HG03103 (cell line): ENCODE data around the gene NBEA.
"Not testable (repeated sequence)": the region's sequence is repeated elsewhere in the genome, so short reads cannot be mapped to it uniquely, and the experiment has no call there.

Experiments used
- ATAC-seq: cut with Tn5 transposase; IDR thresholded peaks from one replicate; pipeline ENCODE4 v1.9.1; 2021; ENCODE audit warnings: low read depth; ENCODE audit not compliant: unreplicated experiment

Gene NBEA

GRCh38 chr13:35603593-35604285 is 661.7 kb downstream of the NBEA start:
- ATAC-seq, result no peak

GRCh38 chr13:35614666-35615065 is 672.6 kb downstream of the NBEA start:
- no peak for ATAC-seq

GRCh38 chr13:35617420-35617819 is 675.4 kb downstream of the NBEA start:
- no peak for ATAC-seq

DNA sequence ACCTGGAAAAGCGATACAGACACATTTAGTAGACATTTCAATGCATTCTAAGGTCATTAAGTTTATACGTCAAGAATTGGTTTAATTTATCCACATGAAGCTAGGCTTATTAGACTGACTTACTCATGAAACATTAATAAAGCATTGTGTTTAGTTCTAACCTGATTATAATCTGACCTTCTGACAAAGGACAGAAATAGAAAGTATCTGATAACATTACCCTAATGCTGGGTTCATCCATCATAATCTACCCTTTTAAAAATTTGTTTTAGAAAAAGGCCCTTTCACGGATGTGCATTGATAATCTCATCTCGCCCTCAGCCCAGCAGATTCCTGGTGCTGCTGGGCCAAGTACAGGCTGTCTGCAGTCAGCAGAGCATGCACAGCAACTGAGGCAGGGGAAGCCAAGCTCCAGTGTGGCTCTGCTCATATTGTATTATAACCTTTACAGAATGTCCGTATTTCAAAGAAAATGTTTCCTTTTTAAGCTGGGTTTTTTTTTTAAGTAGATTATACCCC is 676.6 kb downstream of the NBEA start:
- ATAC-seq, result no peak

DNA sequence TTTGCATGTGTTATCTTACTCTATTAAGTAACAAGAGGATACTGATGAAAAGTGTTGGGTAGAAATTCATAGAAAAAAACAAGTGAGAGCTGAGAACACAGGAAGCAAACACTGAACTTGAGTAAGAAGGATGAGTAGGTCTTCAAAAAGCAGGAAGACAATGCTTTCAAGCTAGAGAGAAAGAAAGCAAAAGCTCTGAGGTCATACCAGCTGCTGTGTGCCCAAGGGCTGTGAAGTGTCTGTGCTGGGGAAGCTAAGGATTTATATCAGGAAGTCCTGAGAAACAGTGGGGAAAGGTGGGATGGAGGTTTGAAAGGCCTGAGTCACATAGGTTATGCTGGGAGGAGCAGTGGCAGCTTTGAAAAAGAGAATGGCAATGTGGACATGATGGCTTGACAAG is 679.9 kb downstream of the NBEA start:
- ATAC-seq, result no peak

- ATAC-seq, result no peak
These were observed 687.0 kb downstream of the NBEA start for GRCh38 chr13:35629026-35629425.

GRCh38 chr13:35630551-35631275 is 688.6 kb downstream of the NBEA start:
- ATAC-seq, result peak; percentile 93

DNA sequence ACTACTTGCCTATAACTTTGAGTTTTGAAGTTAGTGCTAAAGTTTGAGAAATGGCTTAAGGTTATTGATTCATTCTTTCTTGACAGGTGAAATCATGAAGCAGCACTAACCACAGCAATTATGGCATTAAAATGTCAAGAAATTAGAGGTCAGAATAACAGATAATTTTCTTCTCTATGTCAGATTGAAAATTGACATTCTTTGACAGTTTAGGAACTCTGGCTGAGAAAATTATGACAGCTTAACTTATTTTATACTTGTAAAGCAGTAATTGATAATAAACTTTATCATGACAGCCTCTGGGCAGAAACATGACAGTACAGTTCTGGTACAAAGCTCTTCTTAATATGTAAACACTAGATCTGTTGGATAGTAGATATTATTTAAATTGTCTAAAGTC is 689.6 kb downstream of the NBEA start:
- no peak for ATAC-seq

DNA sequence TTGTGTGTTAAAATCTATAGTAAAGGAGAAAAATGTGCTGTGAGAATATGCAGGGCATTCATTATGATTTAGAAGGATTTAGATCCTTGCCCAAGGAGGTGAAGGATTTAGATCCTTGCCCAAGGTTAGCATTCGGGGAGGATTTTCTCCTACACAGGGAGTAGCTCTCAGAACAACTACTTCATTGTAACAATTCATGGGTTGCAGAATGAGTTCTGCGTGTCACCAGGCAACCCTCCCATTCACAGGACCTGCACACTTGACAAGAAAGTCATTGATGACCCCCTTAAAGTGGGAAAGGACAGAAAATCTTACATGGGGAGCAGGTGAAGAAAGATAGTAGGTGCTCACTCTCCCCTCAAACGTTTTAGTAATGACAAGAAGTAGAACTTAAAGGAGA is 701.6 kb downstream of the NBEA start:
- ATAC-seq, result no peak

GRCh38 chr13:35646056-35646774 is 704.1 kb downstream of the NBEA start:
- no peak for ATAC-seq

DNA sequence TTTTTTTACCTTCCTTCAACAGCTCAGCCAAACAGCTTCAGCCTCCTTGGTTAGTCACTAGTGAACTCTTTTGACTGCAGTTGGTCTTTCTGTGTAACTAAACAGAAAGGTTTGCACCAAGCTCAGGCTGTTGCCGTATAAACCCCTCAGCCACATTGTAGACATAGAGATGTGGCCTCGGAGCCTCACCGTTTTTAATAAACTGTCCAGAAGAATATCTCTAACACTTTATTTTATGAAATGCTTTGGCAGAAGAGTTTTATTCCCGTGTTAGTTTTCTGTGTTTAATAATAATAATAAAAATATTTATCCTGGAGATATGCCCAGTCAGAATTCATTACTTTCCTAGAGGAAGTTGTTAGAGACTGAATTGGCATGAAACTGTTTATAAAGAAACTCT is 706.1 kb downstream of the NBEA start:
- no peak for ATAC-seq

DNA sequence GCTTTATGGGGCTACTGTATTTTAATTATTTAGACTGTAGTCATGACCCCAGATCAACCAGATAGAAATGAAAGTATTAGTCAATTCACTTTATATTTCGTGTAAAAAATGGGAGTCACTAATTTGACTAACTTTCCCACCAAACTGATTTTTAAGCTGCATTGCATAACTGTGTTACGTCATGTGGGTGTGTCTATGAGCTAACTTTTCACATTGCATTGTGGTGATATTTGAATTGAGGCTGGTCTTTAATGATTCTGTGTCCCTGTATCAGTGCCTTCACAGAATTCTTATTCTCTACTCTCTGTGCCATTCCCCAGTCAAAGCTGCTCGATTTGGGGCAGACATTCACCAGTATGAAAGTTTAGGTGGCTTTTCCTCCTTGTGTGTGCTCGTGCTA is 707.1 kb downstream of the NBEA start:
- ATAC-seq, result no peak

- ATAC-seq, result no peak
These were observed 717.7 kb downstream of the NBEA start for GRCh38 chr13:35659796-35660195.

- no peak for ATAC-seq
These were observed 722.7 kb downstream of the NBEA start for GRCh38 chr13:35664747-35665146.

DNA sequence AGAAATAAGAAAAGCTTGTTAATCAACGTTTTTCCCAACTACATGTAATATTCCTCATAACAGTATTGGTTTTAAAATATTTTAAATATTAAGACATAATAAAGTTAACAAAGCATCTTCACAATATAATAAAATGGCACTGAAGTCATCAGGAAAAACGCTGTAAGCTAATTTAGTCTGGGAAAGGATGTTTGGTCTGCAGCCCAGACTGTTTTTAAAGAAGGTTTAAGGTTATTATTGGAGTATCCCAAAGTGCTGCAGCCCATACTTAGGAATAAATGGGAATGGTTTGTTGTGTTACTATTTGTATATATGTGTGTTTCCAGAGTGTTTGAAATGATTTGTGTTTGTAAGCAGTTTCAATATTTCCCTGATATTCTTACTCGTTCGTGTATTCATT is 727.3 kb downstream of the NBEA start:
- ATAC-seq, result no peak

DNA sequence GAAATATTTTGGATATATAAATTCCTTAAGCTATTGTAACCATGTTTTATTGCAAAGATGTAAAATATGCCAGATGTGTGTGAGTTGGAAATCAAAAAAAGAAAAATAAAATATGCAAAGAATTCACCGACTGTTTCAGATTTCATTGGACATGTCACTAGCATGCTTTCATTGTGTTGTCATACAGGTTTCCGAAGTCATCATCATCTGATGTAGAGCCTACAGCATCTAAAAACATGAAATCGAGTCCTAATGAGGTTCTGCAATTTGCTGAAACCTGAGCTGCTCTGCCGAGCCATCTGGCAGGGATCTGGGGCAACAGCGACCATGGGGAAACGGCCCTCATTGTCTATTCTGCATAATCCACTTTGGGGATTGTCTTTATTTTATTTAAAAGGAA is 730.5 kb downstream of the NBEA start:
- no peak for ATAC-seq

GRCh38 chr13:35675651-35676050 is 733.6 kb downstream of the NBEA start:
- ATAC-seq, result no peak

DNA sequence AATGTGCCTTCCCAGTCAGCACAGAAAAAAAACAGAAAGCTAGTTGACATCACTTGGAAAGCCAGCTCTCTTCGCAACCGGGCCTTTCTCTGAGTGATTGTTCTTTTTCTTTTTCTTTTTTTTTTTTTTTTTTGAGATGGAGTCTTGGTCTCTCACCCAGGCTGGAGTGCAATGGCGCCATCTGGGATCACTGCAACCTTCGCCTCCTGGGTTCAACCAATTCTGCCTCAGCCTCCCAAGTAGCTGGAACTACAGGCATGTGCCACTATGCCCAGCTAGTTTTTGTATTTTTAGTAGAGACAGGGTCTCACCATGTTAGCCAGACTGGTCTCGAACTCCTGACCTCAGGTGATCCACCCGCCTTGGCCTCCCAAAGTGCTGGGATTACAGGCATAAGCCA is 735.8 kb downstream of the NBEA start:
- ATAC-seq, result not testable (repeated sequence)

DNA sequence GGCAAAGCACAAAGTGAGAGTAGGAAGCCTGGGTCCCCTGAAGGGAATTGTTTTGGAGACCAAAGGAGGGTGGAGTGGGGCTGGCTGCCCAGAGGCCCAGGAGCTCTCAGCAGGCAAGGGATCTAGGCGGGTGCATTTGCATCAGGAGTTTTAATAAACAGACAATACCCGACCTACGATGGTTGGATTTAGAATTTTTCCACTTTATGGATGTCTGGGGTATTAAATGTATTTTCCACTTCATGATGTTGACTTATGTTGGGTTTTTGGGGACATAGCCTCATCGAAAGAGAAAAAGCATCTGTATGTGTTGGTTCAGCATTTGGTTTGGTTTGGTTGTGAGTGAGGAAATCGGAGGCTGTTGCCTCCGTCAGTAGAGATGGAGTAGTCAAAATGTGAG is 739.6 kb downstream of the NBEA start:
- no peak for ATAC-seq

DNA sequence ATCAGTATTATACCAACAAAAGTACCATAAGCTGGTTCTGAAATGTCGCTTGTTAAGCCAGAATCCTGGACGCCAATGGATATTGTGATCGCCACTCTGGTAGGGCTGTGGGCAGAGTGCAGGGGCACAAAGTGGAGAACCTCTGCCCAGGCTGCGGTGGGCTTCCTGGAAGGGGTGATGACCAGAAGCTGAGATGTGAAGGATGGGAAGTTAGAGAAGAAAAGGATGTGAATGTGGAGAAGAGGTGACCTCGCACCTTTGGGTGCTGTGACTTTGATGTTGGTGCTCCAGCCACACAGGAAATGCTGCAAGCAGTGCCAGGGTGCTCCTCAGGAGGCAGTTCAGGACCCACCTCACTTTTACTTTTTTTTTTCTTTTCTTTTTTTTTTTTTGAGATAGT is 742.4 kb downstream of the NBEA start:
- no peak for ATAC-seq

DNA sequence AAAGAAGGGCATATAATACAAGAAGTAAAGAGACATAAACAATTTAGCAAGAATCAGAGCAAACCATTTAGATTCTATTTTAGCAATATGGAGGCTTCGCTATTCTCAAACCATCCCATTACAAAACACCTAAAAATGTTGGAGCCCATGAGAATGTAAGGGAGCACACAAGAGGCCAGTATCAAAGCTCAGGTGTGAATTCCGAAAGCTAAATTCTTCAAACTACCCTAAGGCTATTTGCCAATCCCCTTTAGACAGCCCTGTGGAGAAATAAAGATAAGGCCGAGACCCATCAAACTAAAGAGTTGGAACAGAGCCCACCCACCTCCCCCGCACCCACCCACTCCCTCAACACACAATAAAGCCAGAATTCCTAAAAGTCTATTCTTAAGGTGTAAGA is 745.3 kb downstream of the NBEA start:
- no peak for ATAC-seq
